H7 (cell line): ENCODE results near the gene PGP. TPM values are rescaled to one million over a fixed set of nuclear protein-coding genes. Genes with fewer than 3 reads are reported as not detected.

Experiments
- DNase-seq: peaks from one replicate; pipeline ENCODE4 v3.0.0; 2012
- H3K27me3 ChIP-seq: 2 replicates; pipeline ENCODE4 v1.6.0; 2011; ENCODE audit warnings: mild to moderate bottlenecking, low read length; ENCODE audit not compliant: control insufficient read depth, insufficient read depth
- H3K36me3 ChIP-seq: replicated peaks from 2 replicates; pipeline ENCODE4 v1.5.1; 2011; ENCODE audit warnings: low read length; ENCODE audit not compliant: control insufficient read depth, insufficient read depth
- H3K4me3 ChIP-seq: 2 replicates; pipeline ENCODE4 v1.5.1; 2011; ENCODE audit warnings: low read depth, mild to moderate bottlenecking, control low read depth, low read length, moderate library complexity; ENCODE audit not compliant: insufficient read depth
- total RNA-seq: library from RNA; depleted of rRNA; stranded (reverse); fragments of >200 nt; shearing (Covaris generic); gene quantifications from 2 replicates; pipeline ENCODE4 v1.2.3, GENCODE V29; 2014

PGP gene
- total RNA-seq, 1 experiment from 2014 or later: 57.4 TPM

DNA sequence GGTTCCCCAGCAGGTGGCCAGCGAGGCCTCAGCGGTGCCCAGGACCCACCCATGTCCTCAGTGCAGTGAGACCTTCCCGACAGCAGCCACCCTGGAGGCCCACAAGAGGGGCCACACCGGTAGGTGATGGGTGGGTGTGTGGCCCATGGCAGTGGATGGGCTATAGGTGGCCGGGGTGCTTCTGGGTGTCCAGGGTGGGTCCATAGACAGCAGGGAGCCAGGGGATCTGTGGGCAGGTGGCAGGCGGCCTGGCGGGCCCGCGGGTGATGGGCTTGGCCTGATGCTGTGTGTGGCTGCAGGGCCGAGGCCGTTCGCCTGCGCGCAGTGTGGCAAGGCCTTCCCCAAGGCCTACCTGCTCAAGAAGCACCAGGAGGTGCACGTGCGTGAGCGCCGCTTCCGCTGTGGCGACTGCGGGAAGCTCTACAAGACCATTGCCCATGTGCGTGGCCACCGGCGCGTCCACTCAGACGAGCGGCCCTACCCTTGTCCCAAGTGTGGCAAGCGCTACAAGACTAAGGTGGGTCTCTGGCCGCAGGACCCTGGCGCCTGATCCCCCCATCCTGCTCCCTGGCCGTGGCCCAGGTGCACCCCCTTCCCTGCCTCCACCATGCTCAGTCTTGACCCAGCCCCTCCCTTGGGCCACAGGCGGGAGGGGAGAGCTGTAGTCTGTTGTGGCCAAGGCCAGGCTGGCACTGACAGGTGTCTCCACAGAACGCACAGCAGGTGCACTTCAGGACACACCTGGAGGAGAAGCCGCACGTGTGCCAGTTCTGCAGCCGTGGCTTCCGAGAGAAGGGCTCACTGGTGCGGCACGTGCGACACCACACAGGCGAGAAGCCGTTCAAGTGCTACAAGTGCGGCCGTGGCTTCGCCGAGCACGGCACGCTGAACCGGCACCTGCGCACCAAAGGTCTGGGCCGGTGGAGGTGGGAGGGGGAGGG is 19.5 kb upstream of the PGP start:
- DNase-seq: peak; percentile 51
- H3K27me3 ChIP-seq: peaks cover 22% of the 10 kb centered on the region
- no peak overlapping the region for H3K4me3 ChIP-seq
- peaks cover 3% of the 10 kb centered on the region; the same call in 1 of the 2 replicates for H3K36me3 ChIP-seq

GRCh38 chr16:2233046-2233775 is 18.6 kb upstream of the PGP start:
- DNase-seq: peak; percentile 47
- Histone ChIP-seq H3K27me3 (peaks cover 21% of the 10 kb centered on the region), H3K36me3 (peaks cover 3% of the 10 kb centered on the region; the same call in 1 of the 2 replicates), H3K4me3 (no peak overlapping the region)

DNA sequence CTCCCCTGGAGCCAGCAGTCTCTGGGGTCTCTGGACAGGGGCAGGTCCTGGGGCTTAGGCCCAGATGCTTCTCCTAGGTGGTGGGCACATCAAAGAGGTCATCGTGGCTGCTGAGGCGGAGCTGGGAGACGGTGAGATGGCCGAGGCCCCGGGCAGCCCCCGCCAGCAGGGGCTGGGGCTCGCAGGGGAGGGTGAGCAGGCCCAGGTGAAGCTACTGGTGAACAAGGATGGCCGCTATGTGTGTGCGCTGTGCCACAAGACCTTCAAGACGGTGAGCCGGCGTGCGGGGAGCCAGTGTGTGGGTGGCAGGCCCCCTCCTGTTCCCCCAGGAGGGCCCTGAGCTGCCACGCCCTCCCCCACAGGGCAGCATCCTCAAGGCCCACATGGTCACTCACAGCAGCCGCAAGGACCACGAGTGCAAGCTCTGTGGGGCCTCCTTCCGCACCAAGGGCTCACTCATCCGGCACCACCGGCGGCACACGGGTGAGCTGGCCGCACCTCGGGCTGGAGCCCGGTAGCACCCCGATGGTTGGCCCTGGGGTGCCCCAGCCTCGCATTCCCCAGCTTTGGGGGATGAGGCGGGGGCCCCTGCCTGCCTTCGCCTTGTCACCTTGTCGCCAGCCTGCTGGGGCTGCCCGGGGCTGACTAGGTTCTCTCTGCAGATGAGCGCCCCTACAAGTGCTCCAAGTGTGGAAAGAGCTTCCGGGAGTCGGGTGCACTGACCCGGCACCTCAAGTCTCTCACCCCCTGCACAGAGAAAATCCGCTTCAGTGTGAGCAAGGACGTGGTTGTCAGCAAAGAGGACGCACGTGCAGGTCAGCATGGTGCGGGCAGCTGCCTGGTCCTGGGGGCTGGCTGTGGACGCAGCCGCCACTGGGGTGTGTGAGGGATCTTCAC is 17.7 kb upstream of the PGP start:
- H3K36me3 ChIP-seq: peaks cover 4% of the 10 kb centered on the region; the same call in 1 of the 2 replicates
- no peak overlapping the region for H3K4me3 ChIP-seq
- H3K27me3 ChIP-seq: peaks cover 13% of the 10 kb centered on the region
- no peak for DNase-seq

- Histone ChIP-seq H3K36me3 (peaks cover 6% of the 10 kb centered on the region; the same call in 1 of the 2 replicates), H3K4me3 (no peak overlapping the region), H3K27me3 (peaks cover 2% of the 10 kb centered on the region)
- no peak for DNase-seq
Measured at GRCh38 chr16:2231016-2231931, 16.6 kb upstream of the PGP start.

DNA sequence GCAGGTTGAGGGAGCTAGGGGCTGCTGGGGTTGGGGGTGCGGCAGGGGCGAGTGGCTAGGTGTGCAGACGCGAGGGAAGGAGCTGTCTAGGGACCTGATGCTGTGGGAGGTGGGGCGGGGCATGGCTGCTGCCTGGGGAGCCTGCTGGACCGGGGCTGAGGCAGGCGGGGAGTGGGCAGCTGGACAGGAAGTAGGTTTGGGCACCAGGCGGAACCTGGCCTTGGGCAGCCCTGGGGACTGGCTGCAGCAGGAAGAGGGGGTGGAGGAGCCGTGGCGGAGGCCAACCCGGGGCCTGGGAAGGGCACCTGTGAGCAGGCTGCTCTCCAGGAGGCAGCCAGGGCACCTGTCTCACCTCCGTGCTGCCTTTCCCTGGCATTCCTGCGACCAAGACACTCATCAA is 15.7 kb upstream of the PGP start:
- no peak for DNase-seq
- Histone ChIP-seq H3K36me3 (peaks cover 6% of the 10 kb centered on the region; the same call in 1 of the 2 replicates), H3K27me3 (no peaks in the 10 kb centered on the region), H3K4me3 (no peak overlapping the region)

DNA sequence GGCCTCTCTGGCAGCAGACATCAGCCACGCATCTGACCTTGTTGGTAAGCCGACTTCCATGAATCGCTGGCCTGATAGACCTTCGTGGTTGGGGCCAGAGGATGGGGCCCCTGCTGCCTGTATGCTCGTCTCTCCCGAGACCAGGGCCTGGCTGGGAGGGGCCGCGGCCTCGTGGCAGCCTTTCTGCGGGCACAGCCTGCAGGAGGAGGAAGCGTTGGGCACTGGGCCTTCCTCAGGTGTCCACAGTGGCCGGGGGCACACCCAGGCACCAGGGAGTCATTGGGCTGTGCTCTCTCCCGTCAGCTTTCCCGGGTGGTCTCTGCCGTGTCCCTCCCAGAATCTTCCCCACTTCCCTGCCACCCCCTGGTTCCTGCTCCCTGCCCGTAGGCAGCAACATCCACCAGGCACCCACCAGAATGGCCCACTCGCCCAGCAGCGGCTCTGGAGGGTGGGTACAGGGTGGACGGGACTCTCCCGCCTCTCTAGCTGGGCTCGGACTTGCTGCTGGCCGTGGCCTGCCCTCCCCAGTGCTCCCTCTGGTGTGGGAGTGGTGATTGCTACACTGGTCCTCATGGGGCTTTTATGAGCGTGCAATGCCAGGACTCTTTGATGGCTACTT is 15.1 kb upstream of the PGP start:
- DNase-seq: no peak
- H3K27me3 ChIP-seq: no peaks in the 10 kb centered on the region
- no peak overlapping the region for H3K4me3 ChIP-seq
- peaks cover 6% of the 10 kb centered on the region; the same call in 1 of the 2 replicates for H3K36me3 ChIP-seq

DNA sequence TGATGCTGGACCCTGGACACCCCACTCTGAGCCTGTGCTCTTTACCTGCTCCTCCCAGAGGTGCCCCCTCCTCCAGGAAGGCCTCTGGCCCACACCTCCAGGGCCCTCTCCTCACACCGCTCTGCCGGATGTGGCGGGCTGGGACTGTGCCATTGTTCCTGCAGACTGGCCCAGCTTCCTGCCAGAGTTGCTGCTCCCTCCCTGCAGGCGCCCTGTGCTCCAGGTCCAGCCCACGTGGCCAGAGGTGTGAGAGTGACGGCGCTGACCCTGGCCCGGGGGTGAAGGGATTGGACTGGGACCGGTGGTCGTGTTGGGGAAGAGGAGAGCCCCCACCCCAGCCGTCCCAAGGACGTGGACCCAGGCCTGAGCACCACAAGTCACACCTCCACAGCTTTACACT is 14.5 kb upstream of the PGP start:
- no peaks in the 10 kb centered on the region for H3K27me3 ChIP-seq
- H3K4me3 ChIP-seq: no peak overlapping the region
- peaks cover 6% of the 10 kb centered on the region; the same call in 1 of the 2 replicates for H3K36me3 ChIP-seq
- DNase-seq: no peak

DNA sequence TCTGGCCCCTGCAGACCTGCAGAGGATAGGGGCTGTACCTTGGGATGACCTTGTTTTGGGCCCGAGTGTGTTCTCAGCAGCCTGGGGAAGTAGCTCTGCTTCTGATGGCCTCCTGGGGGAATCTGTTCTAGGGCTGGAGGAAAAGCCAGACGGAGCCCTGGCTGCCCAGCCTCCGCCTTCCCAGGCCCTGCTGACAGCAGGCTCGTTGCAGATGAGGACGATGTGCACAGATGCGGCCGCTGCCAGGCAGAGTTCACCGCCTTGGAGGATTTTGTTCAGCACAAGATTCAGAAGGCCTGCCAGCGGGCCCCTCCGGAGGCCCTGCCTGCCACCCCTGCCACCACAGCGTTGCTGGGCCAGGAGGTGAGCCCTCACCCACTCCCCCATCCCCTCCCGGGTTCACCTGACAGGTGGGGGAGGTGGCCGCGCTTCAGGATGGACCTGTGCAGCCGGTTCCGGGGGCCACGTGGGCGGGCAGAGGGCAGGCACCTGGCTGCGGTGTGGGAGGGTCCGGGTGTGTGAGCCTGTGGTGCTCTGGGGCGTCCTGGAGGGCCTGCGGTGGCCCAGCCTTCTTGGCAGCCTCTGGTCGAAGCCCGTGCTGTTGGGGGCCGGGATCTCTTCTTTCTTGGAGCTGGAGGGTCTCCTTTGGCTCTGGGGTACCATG is 13.7 kb upstream of the PGP start:
- Histone ChIP-seq H3K27me3 (no peaks in the 10 kb centered on the region), H3K36me3 (peaks cover 6% of the 10 kb centered on the region; the same call in 1 of the 2 replicates), H3K4me3 (no peak overlapping the region)
- DNase-seq: no peak

GRCh38 chr16:2226918-2227317 is 12.3 kb upstream of the PGP start:
- no peaks in the 10 kb centered on the region for H3K27me3 ChIP-seq
- H3K36me3 ChIP-seq: peaks cover 6% of the 10 kb centered on the region; the same call in 1 of the 2 replicates
- H3K4me3 ChIP-seq: no peak overlapping the region
- no peak for DNase-seq

- H3K4me3 ChIP-seq: no peak overlapping the region
- H3K36me3 ChIP-seq: peaks cover 5% of the 10 kb centered on the region; the same call in 1 of the 2 replicates
- no peaks in the 10 kb centered on the region for H3K27me3 ChIP-seq
- no peak for DNase-seq
Measured at GRCh38 chr16:2226245-2226793, 11.7 kb upstream of the PGP start.

GRCh38 chr16:2223942-2224486 is 9.4 kb upstream of the PGP start:
- Histone ChIP-seq H3K27me3 (no peaks in the 10 kb centered on the region), H3K36me3 (peaks cover 3% of the 10 kb centered on the region; the same call in 1 of the 2 replicates), H3K4me3 (peak overlapping the region; percentile 98)
- peak; percentile 91 for DNase-seq
